Stimulated activated CD4-positive, alpha-beta T cell treated with anti-CD3 and anti-CD28 coated beads, Interleukin-15, amount 100 ng/mL, for 24 hours (primary cell): ENCODE results near the gene CEP85L.

ENCODE experiments used
- DNase-seq: peaks from one replicate; pipeline ENCODE4 v3.0.0-alpha.2; 2020

Gene CEP85L

GRCh38 chr6:118530942-118531341 lies 120.4 kb downstream of the CEP85L start:
- no peak for DNase-seq

- no peak for DNase-seq
Measured at GRCh38 chr6:118529756-118530155, 121.6 kb downstream of the CEP85L start.

DNA sequence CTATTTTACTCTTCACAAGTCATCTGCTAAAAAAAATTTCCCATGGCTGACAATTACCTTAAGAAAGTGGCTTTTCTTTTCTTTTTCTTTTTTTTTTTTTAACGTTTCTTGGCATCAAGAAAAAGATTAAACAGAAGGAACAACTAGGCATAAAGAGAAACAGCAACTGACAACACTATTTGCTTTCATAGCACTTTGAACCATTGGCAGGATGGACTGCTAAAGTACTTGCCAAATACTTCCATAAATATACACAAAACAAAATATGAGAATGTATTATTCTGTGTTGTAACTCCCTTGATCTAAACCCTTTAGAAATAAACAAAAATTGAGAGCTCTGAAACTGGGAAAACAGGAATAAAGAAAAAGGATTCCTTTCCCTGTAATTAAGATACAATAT lies 123.3 kb downstream of the CEP85L start:
- no peak for DNase-seq

- DNase-seq: no peak
Measured at GRCh38 chr6:118525913-118526780, 125.2 kb downstream of the CEP85L start.

GRCh38 chr6:118524686-118525085 lies 126.7 kb downstream of the CEP85L start:
- DNase-seq: no peak

- no peak for DNase-seq
Measured at GRCh38 chr6:118523216-118523615, 128.2 kb downstream of the CEP85L start.

DNA sequence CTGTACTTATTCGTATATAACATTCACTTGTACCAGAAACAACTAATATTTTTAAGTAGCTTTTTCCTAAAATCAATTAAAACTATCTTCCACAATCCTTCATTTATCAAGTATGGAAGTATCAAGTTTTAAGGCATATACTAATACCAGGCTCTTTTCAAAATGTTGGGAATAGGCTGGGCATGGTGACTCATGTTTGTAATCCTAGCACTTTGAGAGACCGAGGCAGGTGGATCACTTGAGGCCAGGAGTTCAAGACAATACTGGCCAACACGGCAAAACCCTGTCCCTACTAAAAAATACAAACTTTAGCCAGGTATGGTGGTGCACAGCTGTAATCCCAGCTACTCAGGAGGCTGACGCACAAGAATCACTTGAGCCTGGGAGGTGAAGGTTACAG lies 129.0 kb downstream of the CEP85L start:
- DNase-seq: no peak

GRCh38 chr6:118514689-118515088 lies 136.7 kb downstream of the CEP85L start:
- DNase-seq: no peak

DNA sequence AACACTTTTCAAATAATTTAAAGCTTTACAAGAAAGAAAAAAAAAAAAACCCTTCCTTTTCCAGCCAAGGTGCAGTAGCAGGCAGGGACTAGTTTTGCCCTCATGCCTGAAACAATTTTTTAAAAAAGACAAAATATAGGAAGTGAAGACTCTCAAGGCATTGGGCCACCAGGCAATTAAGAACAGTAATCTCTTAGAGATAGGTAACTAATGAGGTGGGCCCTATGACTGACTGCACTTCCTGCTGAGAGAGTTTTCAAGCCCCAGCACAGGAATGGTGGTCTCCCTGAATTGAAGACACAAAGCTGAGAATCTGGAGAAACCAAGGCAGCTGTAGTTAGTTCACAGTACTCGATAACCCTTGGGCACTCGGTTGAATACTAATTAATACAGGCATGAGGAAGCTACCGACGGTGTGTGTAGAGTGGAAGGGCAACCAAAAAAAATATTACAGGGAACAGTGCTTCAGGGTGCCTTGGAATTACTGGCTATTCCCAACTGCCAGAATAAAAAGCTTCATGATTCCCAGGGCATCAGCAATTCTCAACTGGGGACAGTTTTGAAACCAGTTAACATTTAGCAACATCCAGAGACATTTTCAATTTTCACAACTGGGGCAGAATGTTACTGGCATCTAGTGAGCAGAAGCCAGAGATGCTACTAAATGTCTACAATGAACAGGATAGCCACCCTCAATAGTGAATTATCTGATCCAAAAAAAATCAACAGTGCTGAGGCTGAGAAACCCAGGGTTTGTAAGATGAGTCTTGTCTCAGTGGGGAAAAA lies 139.3 kb downstream of the CEP85L start:
- DNase-seq: no peak

DNA sequence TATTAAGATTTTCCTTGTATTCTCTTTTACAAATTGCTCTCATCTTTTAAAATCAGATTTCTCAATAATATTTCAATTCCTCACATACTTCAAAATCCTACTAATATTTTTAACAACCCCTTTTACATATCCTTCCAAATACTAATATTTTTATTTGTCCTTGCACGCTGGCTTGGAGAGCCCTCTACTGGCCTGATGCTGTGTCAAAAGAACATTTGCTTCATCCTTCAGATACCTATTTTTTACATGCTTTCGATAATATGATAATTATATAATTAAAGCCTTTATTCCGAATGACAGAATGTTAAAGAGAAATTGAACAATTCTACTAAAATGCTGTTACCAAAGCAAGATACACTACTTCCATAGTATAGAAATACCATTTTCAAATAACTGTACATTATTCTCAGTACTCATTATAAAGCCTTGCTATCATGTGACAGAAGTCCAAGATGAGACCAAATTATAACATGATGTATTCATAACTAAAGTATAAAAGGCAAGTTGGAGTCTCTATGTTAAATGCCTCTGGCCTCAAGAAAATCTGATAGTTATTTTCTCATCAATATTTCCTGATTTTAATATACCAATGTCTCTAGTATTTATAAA lies 142.3 kb downstream of the CEP85L start:
- peak; percentile 9 for DNase-seq

- no peak for DNase-seq
Measured at GRCh38 chr6:118507636-118508035, 143.8 kb downstream of the CEP85L start.

- no peak for DNase-seq
Measured at GRCh38 chr6:118506071-118506638, 145.2 kb downstream of the CEP85L start.

DNA sequence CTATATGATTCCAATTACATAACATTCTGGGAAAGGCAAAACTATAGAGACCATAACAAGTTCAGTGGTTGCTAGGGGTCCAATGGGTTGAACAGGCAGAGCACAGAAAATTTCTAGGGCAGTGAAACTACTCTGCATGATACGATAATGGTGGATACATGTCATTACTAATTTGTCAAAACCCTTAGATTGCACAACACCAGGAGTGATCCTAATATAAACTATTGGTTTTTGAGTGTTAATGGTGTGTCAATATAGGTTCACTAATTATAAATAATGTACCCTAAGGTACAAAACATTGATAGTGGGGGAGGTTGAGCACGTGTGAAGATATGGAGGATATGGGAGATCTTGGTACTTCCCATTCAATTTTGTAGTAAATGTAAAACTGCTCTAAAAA lies 145.7 kb downstream of the CEP85L start:
- no peak for DNase-seq

DNA sequence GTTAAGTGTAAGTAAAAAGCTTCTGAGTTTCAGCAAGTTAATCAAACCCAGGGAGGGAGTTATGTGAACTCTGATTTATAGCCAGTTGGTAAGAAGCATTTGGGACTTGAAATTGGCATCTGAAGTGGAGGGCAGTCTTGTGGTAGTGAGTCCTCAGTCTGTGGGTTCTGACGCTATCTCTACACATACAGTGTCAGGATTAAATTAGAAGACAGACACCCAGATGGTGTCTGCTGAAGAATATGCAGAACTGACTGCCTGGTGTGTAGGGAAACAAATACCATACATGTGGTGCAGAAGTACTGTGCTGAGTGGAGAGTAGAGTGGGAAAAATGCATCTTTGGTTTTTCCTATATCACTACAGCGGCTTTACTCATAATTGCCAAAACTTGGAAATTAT lies 146.8 kb downstream of the CEP85L start:
- DNase-seq: no peak

GRCh38 chr6:118502169-118502568 lies 149.2 kb downstream of the CEP85L start:
- DNase-seq: no peak

GRCh38 chr6:118501765-118502164 lies 149.6 kb downstream of the CEP85L start:
- DNase-seq: no peak

- DNase-seq: no peak
Measured at GRCh38 chr6:118501099-118501498, 150.3 kb downstream of the CEP85L start.

GRCh38 chr6:118500130-118501015 lies 151.0 kb downstream of the CEP85L start:
- no peak for DNase-seq

DNA sequence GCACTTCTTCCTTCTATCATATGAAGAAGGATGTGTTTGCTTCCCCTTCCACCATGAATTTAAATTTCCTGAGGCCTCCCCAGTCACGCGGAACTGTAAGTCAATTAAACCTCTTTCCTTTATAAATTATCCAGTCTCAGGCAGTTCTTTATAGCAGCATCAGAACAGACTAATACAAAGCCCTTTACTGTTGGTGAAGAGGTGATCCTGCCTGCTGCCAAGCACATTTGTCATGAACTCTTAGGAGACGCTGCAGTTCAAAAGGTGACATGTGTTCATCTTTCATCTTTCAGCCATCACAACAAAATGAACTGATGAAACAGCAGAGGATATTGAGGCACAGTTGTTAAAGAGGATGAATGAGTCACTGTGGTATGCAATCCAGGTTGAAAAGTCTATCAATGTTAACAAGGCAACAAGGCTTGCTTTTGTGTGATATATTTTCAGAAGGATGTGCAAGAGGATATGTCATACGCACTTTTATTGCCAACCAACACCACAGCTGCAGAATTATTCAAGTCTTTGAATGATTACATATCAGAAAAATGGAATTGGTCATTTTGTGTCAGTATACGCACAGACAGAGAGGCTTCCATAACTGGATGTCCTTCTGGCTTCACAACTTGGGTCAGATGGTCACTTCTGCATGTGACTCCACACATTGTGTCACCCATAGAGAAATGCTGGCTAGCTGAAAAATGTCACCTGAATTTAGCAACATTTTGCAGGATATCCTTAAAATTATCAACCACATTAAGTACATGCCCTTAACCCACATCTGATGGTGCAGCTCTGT lies 155.7 kb downstream of the CEP85L start:
- DNase-seq: no peak

DNA sequence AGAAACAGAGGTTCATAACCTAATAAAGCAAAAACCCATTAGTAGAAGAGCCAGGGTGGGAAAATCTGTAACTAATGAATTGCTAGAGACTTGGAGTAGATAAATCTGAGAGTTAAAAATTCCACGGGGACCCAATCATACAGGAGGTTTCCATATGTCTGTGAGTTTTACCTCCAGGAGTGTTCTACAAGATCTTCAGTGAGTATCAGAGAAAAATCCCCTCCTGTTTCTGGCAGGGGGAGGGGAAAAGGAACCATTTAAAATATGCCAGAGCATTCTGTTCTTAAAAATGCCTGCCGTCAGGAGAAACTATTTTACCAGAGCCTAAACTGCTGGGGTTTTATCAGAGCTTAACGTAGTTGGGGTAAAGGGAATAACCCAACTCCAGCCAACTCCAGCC lies 157.3 kb downstream of the CEP85L start:
- DNase-seq: no peak

DNA sequence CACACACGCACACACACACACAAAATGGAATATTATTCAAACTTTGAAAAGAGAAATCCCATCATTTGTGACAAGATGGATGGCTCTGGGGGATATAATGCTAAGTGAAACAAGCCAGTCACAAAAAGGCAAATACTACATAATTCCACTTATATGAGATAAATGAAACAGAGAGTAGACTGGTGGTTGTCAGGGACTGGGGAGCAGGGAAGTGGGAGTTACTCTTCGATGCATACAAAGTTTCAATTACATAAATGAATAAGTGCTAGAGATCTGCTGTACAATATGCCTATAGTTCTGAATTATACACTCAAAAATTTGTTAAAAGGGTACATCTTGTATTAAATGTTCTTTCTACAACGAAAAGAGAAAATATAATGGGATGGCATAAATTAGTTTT lies 161.4 kb downstream of the CEP85L start:
- DNase-seq: no peak
